HEK293 (cell line): ENCODE measurements around the gene EFCC1.

Experiments
- SP2 ChIP-seq: fragments of 450-650 bp; formaldehyde crosslinking; IDR thresholded peaks from 2 replicates; pipeline ENCODE4 v1.5.1; 2016; ENCODE audit warnings: missing biosample characterization, missing genetic modification characterization
- YY2 ChIP-seq: fragments of 450-650 bp; formaldehyde crosslinking; IDR thresholded peaks from 2 replicates; pipeline ENCODE4 v1.5.1; 2016; ENCODE audit warnings: missing biosample characterization, missing genetic modification characterization
- ZBTB1 ChIP-seq: fragments of 450-650 bp; formaldehyde crosslinking; IDR thresholded peaks from 2 replicates; pipeline ENCODE4 v1.5.1; 2016; ENCODE audit warnings: missing biosample characterization, missing genetic modification characterization
- ZBTB48 ChIP-seq: fragments of 450-650 bp; formaldehyde crosslinking; IDR thresholded peaks from 2 replicates; pipeline ENCODE4 v1.5.1; 2016; ENCODE audit warnings: missing biosample characterization, missing genetic modification characterization
- ZNF155 ChIP-seq: fragments of 450-650 bp; formaldehyde crosslinking; IDR thresholded peaks from 2 replicates; pipeline ENCODE4 v1.5.1; 2016; ENCODE audit warnings: missing biosample characterization, missing genetic modification characterization
- ZNF23 ChIP-seq: fragments of 450-650 bp; formaldehyde crosslinking; IDR thresholded peaks from 2 replicates; pipeline ENCODE4 v1.5.1; 2016; ENCODE audit warnings: missing biosample characterization, missing genetic modification characterization, borderline replicate concordance
- ZNF248 ChIP-seq: fragments of 450-650 bp; formaldehyde crosslinking; IDR thresholded peaks from 2 replicates; pipeline ENCODE4 v1.5.1; 2017; ENCODE audit warnings: missing biosample characterization, missing genetic modification characterization
- ZNF302 ChIP-seq: fragments of 450-650 bp; formaldehyde crosslinking; IDR thresholded peaks from 2 replicates; pipeline ENCODE4 v1.5.1; 2016; ENCODE audit warnings: missing biosample characterization, missing genetic modification characterization, low read depth
- ZNF416 ChIP-seq: fragments of 450-650 bp; formaldehyde crosslinking; IDR thresholded peaks from 2 replicates; pipeline ENCODE4 v1.5.1; 2016; ENCODE audit warnings: missing biosample characterization, missing genetic modification characterization
- ZNF529 ChIP-seq: fragments of 450-650 bp; formaldehyde crosslinking; IDR thresholded peaks from 2 replicates; pipeline ENCODE4 v1.5.1; 2017; ENCODE audit warnings: missing genetic modification characterization, missing biosample characterization; ENCODE audit not compliant: insufficient replicate concordance
- TF ChIP-seq, protein P1 (sequence below): fragments of 450-650 bp; formaldehyde crosslinking; IDR thresholded peaks from 2 replicates; pipeline ENCODE4 v1.5.1; 2016; ENCODE audit warnings: missing biosample characterization, missing genetic modification characterization
- TF ChIP-seq, protein P2 (sequence below): fragments of 450-650 bp; formaldehyde crosslinking; IDR thresholded peaks from 2 replicates; pipeline ENCODE4 v1.5.1; 2016; ENCODE audit warnings: missing biosample characterization, missing genetic modification characterization, low read depth
- TF ChIP-seq, protein P3 (sequence below): fragments of 450-650 bp; formaldehyde crosslinking; IDR thresholded peaks from 2 replicates; pipeline ENCODE4 v1.5.1; 2016; ENCODE audit warnings: missing biosample characterization, missing genetic modification characterization

GRCh38 chr3:129045675-129046036 is 44.6 kb downstream of the EFCC1 start:
- TF ChIP-seq ZNF248 (tag by site-specific recombination) (no peak), ZNF155 (tag by site-specific recombination) (no peak), YY2 (tag by site-specific recombination) (no peak), ZNF416 (tag by site-specific recombination) (no peak), ZNF529 (no peak), ZBTB48 (tag by site-specific recombination) (no peak), SP2 (tag by site-specific recombination) (no peak), ZBTB1 (tag by site-specific recombination) (no peak), ZNF23 (tag by site-specific recombination) (no peak), ZNF302 (tag by site-specific recombination) (no peak)
- TF ChIP-seq, protein P1, sequence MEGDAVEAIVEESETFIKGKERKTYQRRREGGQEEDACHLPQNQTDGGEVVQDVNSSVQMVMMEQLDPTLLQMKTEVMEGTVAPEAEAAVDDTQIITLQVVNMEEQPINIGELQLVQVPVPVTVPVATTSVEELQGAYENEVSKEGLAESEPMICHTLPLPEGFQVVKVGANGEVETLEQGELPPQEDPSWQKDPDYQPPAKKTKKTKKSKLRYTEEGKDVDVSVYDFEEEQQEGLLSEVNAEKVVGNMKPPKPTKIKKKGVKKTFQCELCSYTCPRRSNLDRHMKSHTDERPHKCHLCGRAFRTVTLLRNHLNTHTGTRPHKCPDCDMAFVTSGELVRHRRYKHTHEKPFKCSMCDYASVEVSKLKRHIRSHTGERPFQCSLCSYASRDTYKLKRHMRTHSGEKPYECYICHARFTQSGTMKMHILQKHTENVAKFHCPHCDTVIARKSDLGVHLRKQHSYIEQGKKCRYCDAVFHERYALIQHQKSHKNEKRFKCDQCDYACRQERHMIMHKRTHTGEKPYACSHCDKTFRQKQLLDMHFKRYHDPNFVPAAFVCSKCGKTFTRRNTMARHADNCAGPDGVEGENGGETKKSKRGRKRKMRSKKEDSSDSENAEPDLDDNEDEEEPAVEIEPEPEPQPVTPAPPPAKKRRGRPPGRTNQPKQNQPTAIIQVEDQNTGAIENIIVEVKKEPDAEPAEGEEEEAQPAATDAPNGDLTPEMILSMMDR (tag by site-specific recombination) = no peak
- TF ChIP-seq, protein P2, sequence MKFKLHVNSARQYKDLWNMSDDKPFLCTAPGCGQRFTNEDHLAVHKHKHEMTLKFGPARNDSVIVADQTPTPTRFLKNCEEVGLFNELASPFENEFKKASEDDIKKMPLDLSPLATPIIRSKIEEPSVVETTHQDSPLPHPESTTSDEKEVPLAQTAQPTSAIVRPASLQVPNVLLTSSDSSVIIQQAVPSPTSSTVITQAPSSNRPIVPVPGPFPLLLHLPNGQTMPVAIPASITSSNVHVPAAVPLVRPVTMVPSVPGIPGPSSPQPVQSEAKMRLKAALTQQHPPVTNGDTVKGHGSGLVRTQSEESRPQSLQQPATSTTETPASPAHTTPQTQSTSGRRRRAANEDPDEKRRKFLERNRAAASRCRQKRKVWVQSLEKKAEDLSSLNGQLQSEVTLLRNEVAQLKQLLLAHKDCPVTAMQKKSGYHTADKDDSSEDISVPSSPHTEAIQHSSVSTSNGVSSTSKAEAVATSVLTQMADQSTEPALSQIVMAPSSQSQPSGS (tag by site-specific recombination) = no peak
- TF ChIP-seq, protein P3, sequence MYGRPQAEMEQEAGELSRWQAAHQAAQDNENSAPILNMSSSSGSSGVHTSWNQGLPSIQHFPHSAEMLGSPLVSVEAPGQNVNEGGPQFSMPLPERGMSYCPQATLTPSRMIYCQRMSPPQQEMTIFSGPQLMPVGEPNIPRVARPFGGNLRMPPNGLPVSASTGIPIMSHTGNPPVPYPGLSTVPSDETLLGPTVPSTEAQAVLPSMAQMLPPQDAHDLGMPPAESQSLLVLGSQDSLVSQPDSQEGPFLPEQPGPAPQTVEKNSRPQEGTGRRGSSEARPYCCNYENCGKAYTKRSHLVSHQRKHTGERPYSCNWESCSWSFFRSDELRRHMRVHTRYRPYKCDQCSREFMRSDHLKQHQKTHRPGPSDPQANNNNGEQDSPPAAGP (tag by site-specific recombination) = no peak
